Sciatic nerve (tissue), 2 donors: ENCODE results near the gene MX2. TPM values are rescaled to one million over a fixed set of nuclear protein-coding genes. Genes with fewer than 3 reads are reported as not detected.
A peak's percentile ranks its signal among the peaks of the same experiment; 100 is the strongest.
"Not testable (repeated sequence)": the region's sequence is repeated elsewhere in the genome, so short reads cannot be mapped to it uniquely, and the experiment has no call there.

Source experiments
- ATAC-seq: fragments of 200-7000 bp; cut with Tn5 transposase; one replicate; pipeline ENCODE4 v1.9.1; 2020; ENCODE audit warnings: mild to moderate bottlenecking, moderate library complexity
- DNase-seq: peaks from one replicate; pipeline ENCODE4 v3.0.0-alpha.2; 2020; ENCODE audit warnings: low spot score
- intact Hi-C: fragments of 100-400 bp; cut with DNase I; formaldehyde crosslinking; loops from one replicate; pipeline ENCODE4 v1.14.2; 2022
- total RNA-seq: library from RNA; stranded (reverse); fragmentation: NEBNext Ultra II Directional; extraction: Animal tissue kit (Norgen Biotek cat#: 25700); gene quantifications from one replicate; pipeline ENCODE4 v1.2.1, GENCODE V29; 2021
- donor health status: DM: no; HTN: no; CAD: no.
- donor health status: DM: no; HTN: no; CAD: no.

MX2 gene
- total RNA-seq, 1 donor from 2014 or later = 19.0 TPM

DNA sequence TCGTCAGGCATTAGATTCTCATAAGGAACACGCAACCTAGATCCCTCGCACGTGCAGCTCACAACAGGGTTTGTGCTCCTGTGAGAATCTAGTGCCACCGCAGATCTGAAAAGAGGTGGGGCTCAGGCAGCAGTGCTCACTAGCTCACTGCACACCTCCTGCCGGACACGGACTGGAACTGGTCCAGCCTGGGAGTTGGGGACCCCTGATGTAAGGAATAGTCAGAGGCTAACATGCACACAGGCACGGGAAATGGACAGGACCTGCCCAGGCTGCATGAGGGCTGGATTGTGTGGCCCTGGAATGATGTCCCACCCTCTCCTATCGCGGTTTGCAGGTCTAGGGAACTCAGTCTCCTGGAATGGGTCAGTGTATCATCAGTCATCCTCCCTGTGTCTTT, 41.0 kb downstream of the MX2 start:
- no peak for DNase-seq
- intact Hi-C loops = no loop called here
- ATAC-seq = no peak

DNA sequence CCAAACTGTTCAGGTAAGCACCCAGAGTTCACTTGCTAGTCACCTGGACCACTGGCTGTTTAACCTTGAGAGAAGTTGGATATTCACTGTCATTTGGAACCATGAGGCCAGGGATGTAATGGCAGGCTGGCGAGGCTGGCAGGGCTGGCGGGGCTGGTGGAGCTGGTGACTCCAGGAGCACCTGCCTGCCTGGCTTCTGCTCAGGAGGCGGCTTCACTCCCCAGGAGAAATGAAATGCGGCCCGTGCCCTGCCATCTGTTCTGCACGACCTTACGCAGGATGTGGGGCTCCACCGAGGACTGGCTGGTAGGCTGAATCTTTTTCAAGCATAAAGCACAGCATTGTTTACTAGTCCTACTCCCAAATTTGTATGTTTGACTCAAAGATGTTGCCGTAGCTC, 41.5 kb downstream of the MX2 start:
- ATAC-seq = no peak
- intact Hi-C loops = no loop called here
- DNase-seq = no peak

DNA sequence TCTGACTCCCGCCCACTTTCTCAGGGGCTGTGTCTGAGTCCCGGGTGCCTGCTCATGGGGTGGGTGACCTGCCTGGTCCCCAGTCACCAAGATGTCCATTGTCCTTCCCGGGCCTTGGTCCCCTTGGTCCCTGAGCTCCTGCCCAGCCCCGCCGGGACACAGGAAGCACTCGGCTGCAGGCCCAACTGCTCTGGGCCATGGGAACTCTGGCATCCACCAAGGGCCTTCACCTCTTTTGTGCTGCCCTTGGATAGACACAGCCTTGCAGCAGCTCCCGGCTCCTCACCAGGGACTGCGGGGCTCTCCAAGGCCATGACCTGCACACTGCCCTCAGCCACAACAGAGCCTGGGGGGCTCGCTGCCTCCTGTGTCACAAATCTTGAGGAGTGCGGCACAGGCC, 42.1 kb downstream of the MX2 start:
- intact Hi-C loops = no loop called here
- DNase-seq (no peak), ATAC-seq (no peak)

DNA sequence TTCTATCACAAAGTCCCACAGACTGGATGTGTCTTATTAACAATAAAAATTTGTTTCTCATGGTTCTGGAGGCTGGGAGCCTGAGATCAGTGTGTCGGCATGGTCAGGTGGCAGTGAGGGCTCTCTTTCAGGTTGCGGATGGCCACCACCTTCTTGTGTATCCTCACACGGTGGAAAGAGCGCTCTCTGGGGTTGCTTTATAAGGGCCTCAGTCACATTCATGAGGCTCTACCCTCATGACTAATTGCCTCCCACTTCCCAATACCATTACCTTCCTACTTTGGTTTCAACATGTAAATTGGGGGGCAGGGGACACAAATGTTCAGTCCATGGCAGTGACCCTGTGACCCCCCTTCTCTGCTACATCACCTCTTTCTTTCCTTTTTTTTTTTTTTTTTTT, 43.5 kb downstream of the MX2 start:
- ATAC-seq (no peak), DNase-seq (no peak)
- intact Hi-C loops = no loop called here

DNA sequence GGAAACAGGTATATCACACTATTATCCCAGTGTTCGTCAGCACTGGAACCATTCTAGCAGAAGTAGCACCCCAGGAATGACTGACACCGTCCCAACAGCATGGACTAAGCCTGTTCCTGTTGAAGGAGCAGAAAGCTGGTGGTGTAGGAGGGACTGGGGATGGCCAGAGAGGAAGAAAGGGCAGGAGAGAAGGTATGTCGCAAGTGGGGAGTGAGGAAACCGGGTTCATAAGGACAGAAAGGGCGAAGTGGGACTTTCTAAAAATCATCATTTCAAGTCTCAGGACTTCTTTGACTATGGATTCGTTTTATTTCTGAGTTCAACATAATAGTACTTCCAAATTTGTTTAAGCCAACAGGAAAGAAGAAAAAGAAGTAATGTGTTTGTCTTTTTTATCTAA, 44.5 kb downstream of the MX2 start:
- ATAC-seq = no peak
- no peak for DNase-seq
- intact Hi-C loops = no loop called here

DNA sequence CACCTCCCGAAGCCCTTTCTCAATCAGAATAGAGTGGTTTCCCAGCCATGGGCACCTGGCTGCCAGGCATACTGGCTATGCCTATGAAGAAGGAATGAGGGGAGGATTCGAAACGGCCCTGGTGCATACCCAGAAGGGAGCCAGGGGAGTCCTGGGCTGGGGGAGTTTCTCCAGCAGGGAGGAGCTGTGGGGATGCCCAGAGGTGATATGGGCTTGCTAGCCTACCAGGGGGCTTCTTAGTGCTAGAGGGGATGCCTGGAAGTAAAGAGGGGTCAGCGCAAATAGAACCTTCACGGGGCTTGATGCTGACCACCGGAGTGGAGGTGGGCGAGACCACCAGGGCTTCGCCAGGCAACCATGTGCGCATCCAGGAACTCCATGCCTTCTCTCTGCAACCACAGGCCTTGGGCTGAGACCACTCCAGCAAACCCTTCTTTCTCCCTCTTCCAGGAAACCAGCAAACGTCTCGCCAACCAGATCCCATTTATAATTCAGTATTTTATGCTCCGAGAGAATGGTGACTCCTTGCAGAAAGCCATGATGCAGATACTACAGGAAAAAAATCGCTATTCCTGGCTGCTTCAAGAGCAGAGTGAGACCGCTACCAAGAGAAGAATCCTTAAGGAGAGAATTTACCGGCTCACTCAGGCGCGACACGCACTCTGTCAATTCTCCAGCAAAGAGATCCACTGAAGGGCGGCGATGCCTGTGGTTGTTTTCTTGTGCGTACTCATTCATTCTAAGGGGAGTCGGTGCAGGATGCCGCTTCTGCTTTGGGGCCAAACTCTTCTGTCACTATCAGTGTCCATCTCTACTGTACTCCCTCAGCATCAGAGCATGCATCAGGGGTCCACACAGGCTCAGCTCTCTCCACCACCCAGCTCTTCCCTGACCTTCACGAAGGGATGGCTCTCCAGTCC, 46.0 kb downstream of the MX2 start:
- DNase-seq (no peak), ATAC-seq (no peak)
- intact Hi-C loops = no loop called here

DNA sequence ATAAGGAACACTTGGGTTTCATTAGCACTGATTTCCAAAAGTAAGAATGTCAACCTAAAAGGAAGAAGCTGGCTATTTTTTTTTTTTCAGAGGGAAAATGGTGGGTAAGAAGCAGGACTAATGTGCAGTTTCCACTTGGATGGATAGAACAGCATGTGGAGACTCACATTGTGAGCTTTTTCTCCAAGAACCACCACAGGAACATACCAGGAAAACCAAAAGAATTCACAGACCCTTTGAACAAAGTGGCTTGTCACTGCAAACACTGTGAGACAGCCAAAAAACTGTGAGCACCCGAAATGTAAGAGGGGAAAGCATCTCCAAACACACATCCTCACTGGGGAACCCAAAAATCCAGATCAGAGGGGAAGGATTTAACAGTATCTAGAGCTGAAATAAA, 48.5 kb downstream of the MX2 start:
- intact Hi-C loops = no loop called here
- DNase-seq = no peak
- ATAC-seq = no peak

DNA sequence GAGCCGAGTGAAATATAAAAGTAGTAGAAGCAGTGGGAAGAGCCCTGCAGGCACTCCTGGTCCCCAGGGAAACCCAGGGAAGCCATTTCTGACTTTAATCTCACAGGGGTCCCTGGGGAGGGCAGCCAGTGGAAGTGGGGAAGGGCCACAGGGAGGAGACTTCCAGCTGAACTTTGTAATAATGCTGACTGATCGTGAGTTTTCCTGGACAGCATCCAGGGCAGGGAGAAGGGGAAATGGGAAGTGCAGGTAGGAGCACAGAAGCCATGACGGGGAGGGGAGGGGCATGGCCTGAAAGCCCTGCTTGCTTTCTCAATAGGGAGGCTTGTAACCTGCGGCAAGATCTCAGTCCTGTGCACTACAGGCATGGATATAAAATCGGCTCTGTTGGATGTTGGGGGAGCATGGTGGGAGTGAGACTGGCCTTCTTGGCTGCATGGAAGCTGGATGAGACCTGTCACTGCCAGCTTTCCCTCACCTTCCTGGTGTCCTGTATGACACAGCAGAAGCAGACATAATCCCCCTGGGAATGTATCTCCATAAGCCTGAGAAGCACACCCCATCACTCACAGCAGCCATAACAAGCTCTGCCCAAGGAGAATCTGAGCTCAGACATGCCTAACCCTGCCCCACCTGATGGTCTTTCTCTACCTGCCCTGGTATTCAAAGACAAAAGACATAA, 49.1 kb downstream of the MX2 start:
- ATAC-seq = peak; percentile 30
- no peak for DNase-seq
- intact Hi-C loops = no loop called here

DNA sequence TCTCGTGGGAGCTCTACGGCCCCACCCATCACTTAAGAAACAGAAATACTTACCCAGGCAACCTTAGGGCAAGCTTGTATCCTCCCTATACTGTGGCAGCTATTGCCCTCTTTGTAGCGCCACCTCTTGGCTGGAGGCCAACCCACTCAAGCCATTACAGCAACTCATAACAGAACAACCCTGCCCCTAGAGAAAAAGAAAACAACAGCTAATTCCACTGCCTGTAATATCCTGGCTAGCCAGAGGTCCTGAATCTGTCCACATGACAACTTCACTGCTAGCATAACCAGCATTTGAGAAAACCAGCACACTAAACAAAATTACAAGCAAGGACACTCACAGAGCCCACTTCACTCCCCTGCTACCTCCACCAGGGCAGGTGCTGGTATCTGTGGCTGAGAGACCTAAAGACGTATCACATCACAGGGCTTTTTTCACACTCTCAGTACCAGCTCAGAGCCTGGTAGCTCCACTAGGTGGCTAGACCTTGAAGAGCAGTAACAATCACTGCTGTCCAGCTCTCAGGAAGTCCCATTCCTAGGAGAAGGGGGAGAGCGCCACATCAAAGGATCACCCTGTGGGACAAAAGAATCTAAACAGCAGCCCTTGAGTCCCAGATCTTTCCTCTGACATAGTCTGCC, 49.7 kb downstream of the MX2 start:
- intact Hi-C loops = no loop called here
- DNase-seq (no peak), ATAC-seq (peak; percentile 36)

DNA sequence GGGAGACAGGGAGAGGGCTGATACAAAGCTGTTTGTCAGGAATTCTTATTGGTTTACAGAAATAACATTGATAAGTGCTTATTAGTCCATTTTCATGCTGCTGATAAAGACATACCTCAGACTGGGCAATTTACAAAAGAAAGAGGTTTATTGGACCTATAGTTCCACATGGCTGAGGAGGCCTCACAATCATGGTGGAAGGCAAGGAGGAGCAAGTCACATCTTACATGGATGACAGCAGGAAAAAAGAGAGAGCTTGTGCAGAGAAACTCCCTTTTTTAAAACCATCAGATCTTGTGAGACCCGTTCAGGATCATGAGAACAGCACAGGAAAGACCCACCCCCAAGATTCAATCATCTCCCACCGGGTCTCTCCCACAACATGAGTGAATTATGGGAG, 55.7 kb downstream of the MX2 start:
- intact Hi-C loops, DNase-seq, ATAC-seq: not testable (repeated sequence)

DNA sequence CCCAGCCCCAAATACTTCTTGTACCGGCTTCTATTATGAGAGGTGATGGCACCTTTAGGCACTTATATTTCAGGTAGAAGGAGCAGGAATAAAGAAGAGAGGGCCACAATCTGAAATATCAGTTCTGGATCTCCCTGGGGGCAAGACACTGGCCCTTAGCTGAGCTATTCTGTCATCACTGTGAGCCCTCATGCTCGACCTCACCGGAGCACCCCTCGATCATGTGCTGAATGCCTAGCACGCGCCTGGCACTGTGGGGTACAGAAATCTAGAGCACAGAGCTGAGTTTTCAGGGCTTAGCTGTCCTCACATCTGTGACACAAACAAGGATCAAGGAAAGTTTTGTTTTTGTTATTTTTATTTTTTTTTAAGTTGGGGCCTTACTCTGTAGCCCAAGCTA, 56.6 kb downstream of the MX2 start:
- intact Hi-C loops = no loop called here
- no peak for ATAC-seq
- DNase-seq = no peak

DNA sequence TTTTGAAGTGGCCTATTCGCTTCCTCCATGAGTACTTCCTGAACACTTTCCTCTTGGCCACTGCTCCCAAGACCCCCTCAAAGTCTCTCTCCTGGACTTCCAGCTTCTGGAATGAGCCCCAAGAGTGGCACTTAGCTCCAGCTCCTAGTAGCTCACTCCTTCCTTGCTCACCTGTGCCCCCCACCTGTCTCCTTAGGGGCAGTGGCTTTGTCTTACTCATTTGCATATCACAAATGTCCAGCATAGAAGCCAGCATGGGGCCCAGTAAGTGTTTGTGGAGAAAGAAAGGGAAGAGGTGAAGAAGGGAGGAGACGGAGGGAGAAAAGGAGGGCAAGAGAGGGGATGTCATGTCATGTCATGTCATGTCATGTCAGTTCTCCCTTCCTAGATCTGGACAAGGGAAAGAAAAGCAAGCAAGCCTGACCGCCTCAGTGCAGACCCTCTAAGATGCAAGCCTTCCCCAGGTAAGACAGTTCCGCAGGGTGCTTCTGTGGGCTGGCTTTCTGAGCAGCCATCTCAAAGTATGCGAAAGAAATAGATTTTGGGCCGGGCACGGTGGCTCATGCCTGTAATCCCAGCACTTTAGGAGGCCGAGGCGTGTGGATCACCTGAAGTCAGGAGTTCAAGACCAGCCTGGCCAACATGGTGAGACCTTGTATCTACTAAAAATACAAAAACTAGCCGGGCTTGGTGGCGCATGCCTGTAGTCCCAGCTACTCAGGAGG, 57.3 kb downstream of the MX2 start:
- ATAC-seq (no peak), DNase-seq (no peak)
- intact Hi-C loops = no loop called here

DNA sequence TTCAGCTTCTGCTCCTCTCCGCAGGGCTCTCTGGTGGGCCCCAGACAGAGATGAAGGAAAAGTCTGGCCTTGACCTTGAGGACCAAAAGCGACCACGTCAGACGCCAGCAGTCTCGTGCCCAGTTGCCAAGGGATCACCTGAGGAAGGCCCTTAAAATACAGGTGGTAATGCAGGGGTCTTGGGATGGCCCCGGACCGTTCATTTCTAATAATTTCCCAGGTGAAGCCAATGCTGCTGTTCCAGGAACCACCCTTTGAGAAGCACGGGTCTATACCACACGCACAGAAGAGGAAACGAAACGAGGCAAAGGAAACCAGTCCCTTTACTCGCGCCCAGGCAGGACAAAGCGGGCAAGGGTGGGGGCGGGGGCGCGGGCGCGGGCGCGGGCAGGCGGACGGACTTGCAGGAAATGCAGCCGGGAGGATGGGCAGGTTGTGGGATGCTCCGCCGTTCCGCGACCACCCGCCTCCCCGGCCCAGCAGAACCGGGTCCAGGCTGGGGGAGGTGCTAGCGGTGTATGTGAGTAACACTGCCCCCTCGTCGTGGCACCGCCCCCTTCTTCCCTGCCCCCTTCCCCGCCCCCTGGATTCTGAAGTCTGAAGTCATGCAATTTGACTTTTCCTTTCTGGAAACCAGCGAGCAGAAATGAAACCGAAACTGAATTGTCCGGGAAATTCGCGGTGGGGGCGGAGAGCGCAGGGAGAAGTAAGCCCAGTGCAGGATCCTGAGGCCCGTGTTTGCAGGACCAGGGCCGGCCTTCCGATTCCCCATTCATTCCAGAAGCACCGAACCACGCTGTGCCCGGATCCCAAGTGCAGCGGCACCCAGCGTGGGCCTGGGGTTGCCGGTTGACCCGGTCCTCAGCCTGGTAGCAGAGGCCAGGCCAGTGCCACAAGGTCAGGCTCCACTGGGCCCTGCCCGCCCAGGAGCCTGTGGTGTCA, 58.4 kb downstream of the MX2 start:
- intact Hi-C loops = no loop called here
- ATAC-seq = peak; percentile 97
- peak; percentile 92 for DNase-seq

DNA sequence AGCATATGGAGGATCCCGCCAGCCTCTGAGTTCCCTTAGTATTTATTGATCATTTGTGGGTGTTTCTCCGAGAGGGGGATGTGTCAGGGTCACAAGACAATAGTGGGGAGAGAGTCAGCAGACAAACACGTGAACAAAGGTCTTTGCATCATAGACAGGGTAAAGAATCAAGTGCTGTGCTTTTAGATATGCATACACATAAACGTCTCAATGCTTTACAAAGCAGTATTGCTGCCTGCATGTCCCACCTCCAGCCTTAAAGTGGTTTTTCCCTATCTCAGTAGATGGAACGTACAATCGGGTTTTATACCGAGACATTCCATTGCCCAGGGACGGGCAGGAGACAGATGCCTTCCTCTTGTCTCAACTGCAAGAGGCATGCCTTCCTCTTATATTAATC, 59.2 kb downstream of the MX2 start:
- intact Hi-C loops, ATAC-seq, DNase-seq: not testable (repeated sequence)

DNA sequence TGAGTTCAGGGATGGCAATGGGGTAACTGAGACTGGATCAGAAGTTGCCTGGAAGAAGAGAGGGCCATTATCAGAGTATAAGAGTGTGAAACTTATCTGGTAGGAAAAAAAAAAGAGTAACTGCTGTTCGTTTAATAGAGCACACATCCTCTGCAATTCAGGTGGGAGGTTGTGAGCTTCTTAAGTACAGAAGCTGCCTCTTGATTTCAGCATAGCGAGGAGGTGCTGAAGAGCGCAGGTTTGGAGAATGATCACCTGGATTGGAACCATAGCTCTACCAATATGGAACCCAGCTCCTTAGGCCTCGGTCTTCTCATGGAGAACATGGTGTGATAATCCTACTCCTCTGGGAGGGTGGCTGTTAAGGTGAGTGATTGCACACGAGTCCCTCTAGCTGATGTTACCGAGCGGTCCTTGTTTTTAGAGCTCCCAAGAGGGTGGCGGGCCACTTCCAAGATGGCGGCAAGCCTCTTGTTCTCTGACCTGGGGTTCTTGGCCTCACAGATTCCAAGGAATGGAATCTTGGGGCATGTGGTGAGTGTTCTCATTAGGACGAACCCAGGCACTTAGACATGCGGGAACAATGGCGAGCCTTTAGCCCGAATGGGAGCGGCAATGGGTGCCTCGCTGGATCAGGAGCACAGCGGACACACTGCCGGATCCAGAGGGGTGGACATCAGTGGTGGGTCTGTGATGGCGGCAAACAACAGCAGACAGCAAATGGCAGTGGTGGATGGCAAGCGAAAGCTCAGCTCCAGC, 60.9 kb downstream of the MX2 start:
- ATAC-seq (no peak), DNase-seq (no peak)
- intact Hi-C loops = no loop called here

DNA sequence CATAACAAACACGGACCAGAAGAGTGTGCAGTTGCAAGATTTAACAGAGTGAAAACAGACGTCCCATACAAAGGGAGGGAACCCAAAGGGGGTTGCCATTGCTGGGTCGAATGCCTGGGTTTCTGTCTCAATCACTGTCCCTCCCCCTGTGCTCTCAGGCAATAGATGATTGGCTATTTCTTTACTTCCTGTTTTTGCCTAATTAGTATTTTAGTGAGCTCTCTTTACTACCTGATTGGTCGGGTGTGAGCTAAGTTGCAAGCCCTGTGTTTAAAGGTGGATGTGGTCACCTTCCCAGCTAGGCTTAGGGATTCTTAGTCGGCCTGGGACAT, 61.4 kb downstream of the MX2 start:
- intact Hi-C loops, ATAC-seq, DNase-seq: not testable (repeated sequence)

DNA sequence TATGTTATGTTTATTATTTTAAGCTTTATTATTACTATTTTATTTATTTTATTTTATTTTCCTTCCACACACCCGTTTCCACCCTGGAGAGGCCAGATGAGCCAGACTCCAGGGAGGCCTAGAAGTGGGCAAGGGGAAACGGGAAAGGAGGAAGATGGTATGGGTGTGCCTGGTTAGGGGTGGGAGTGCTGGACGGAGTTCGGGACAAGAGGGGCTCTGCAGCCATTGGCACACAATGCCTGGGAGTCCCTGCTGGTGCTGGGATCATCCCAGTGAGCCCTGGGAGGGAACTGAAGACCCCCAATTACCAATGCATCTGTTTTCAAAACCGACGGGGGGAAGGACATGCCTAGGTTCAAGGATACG, 63.7 kb downstream of the MX2 start:
- no peak for DNase-seq
- peak; percentile 3 for ATAC-seq

More for the DNA sequence above, 63.7 kb downstream of the MX2 start:
- intact Hi-C loops = no loop called here
